HG03575 (cell line): ENCODE results near the gene FAM43A.

Experiments
- ATAC-seq: cut with Tn5 transposase; IDR thresholded peaks from one replicate; pipeline ENCODE4 v1.9.1; 2021; ENCODE audit not compliant: unreplicated experiment, insufficient number of reproducible peaks, low FRiP score; ENCODE audit errors: extremely low read depth

FAM43A gene

GRCh38 chr3:194685718-194686413 is at the start of gene FAM43A:
Gene FAM43A, plus strand, starts transcription at chr3:194685883. Its CDS starts 944 bp downstream, at chr3:194686827.
- ATAC-seq, result no peak

- ATAC-seq, result no peak
These were observed 48.6 kb upstream of the FAM43A start for GRCh38 chr3:194637066-194637465.

- no peak for ATAC-seq
These were observed 47.9 kb upstream of the FAM43A start for GRCh38 chr3:194637541-194638400.

- ATAC-seq, result no peak
These were observed 46.6 kb upstream of the FAM43A start for GRCh38 chr3:194638991-194639605.

GRCh38 chr3:194640829-194641228 is 44.9 kb upstream of the FAM43A start:
- no peak for ATAC-seq

- no peak for ATAC-seq
These were observed 42.9 kb upstream of the FAM43A start for GRCh38 chr3:194642769-194643168.

- no peak for ATAC-seq
These were observed 37.9 kb upstream of the FAM43A start for GRCh38 chr3:194647747-194648146.

- no peak for ATAC-seq
These were observed 31.2 kb upstream of the FAM43A start for GRCh38 chr3:194654443-194654842.

- ATAC-seq, result no peak
These were observed 28.2 kb upstream of the FAM43A start for GRCh38 chr3:194657439-194657838.

- ATAC-seq, result no peak
These were observed 27.0 kb upstream of the FAM43A start for GRCh38 chr3:194658477-194659242.

- no peak for ATAC-seq
These were observed 25.9 kb upstream of the FAM43A start for GRCh38 chr3:194659778-194660177.

GRCh38 chr3:194661374-194661773 is 24.3 kb upstream of the FAM43A start:
- ATAC-seq, result no peak

GRCh38 chr3:194661946-194662345 is 23.7 kb upstream of the FAM43A start:
- ATAC-seq, result no peak

GRCh38 chr3:194664857-194665256 is 20.8 kb upstream of the FAM43A start:
- no peak for ATAC-seq

- no peak for ATAC-seq
These were observed 18.3 kb upstream of the FAM43A start for GRCh38 chr3:194667363-194667762.

- ATAC-seq, result no peak
These were observed 14.2 kb upstream of the FAM43A start for GRCh38 chr3:194671511-194671899.

GRCh38 chr3:194671900-194672808 is 13.5 kb upstream of the FAM43A start, which contains the start of gene LSG1:
Gene LSG1, minus strand, starts transcription at chr3:194672191. Its CDS starts 29 bp downstream, at chr3:194672162.
- no peak for ATAC-seq

- no peak for ATAC-seq
These were observed 12.8 kb upstream of the FAM43A start for GRCh38 chr3:194672876-194673275.
